A549 (cell line): ENCODE measurements around the gene C1S.

Experiments
- BHLHE40 ChIP-seq: IDR thresholded peaks from 2 replicates; pipeline ENCODE4 v1.6.1; 2012; ENCODE audit warnings: low read depth, low read length, inconsistent platforms
- RAD21 ChIP-seq, 2 experiments: fragments of >200 bp in 1 of 2; sonication (Bioruptor Twin) in 1 of 2; formaldehyde crosslinking in 1 of 2; IDR thresholded peaks in 1 of 2; conservative IDR thresholded peaks in 1 of 2; 2 replicates in 1 of 2; 3 replicates in 1 of 2; pipeline ENCODE4 v1.6.1; 2012 to 2018; ENCODE audit warnings: inconsistent platforms in 1 of 2
- TF ChIP-seq, protein P1 (sequence below): fragments of >200 bp; sonication (Bioruptor Twin); formaldehyde crosslinking; IDR thresholded peaks from 3 replicates; pipeline ENCODE4 v1.5.1; 2016

DNA sequence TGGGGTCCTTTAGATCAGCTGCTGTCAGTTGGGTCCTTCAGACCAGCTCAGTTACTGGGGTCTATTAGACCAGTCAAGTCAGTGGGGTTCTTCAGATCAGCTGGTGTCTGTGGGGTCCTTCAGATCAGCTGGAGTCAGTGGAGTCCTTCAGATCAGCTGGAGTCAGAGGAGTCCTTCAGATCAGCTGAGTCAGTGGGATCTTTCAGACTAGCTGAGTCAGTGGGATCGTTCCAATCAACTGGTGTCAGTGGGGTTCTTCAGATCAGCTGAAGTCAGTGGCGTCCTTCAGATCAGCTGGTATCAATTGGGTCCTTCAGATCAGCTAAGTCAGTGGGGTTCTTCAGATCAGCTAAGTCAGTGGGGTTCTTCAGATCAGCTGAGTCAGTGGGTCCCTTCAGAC is 27.5 kb upstream of the C1S start:
- TF ChIP-seq, protein P1, sequence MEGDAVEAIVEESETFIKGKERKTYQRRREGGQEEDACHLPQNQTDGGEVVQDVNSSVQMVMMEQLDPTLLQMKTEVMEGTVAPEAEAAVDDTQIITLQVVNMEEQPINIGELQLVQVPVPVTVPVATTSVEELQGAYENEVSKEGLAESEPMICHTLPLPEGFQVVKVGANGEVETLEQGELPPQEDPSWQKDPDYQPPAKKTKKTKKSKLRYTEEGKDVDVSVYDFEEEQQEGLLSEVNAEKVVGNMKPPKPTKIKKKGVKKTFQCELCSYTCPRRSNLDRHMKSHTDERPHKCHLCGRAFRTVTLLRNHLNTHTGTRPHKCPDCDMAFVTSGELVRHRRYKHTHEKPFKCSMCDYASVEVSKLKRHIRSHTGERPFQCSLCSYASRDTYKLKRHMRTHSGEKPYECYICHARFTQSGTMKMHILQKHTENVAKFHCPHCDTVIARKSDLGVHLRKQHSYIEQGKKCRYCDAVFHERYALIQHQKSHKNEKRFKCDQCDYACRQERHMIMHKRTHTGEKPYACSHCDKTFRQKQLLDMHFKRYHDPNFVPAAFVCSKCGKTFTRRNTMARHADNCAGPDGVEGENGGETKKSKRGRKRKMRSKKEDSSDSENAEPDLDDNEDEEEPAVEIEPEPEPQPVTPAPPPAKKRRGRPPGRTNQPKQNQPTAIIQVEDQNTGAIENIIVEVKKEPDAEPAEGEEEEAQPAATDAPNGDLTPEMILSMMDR: no peak
- TF ChIP-seq BHLHE40: no peak
- TF ChIP-seq RAD21 (conservative IDR thresholded peaks at IDR 0.05 in 1 of 2, IDR thresholded peaks at IDR 0.05 in 1 of 2): no peak
